H9 (cell line): ENCODE data around the gene PDE7B. TPM values are rescaled to one million over a fixed set of nuclear protein-coding genes. Genes with fewer than 3 reads are reported as not detected.

Experiments
- DNase-seq: peaks from one replicate; pipeline ENCODE4 v3.0.0-alpha.2; 2017
- H2AFZ ChIP-seq: one replicate; pipeline ENCODE4 v1.6.1; 2013; ENCODE audit warnings: mild to moderate bottlenecking, low read length, control low read depth, moderate library complexity
- H2AK5ac ChIP-seq: 2 replicates; pipeline ENCODE4 v1.6.1; 2013; ENCODE audit warnings: low read length, control low read depth, mixed read lengths; ENCODE audit not compliant: insufficient read length
- H2BK120ac ChIP-seq: one replicate; pipeline ENCODE4 v1.6.1; 2013; ENCODE audit warnings: low read depth, mild to moderate bottlenecking, low read length, control low read depth, inconsistent platforms; ENCODE audit not compliant: poor library complexity, severe bottlenecking
- H2BK12ac ChIP-seq: 2 replicates; pipeline ENCODE4 v1.6.1; 2013; ENCODE audit warnings: low read length, control low read depth, mixed read lengths, low read depth; ENCODE audit not compliant: insufficient read length
- H2BK15ac ChIP-seq: 2 replicates; pipeline ENCODE4 v1.6.1; 2013; ENCODE audit warnings: low read depth, low read length, control low read depth
- H2BK20ac ChIP-seq: one replicate; pipeline ENCODE4 v1.6.1; 2013; ENCODE audit warnings: low read depth, mild to moderate bottlenecking, low read length, control low read depth, inconsistent platforms; ENCODE audit not compliant: poor library complexity, severe bottlenecking
- H2BK5ac ChIP-seq: 2 replicates; pipeline ENCODE4 v1.6.1; 2013; ENCODE audit warnings: low read length, control low read depth, mixed read lengths; ENCODE audit not compliant: insufficient read length
- H3K14ac ChIP-seq: 2 replicates; pipeline ENCODE4 v1.6.1; 2013; ENCODE audit warnings: low read length, control low read depth; ENCODE audit not compliant: insufficient read depth
- H3K18ac ChIP-seq: 2 replicates; pipeline ENCODE4 v1.6.1; 2013; ENCODE audit warnings: low read depth, mild to moderate bottlenecking, mixed read lengths, low read length, control low read depth; ENCODE audit not compliant: insufficient read length
- H3K23ac ChIP-seq: 2 replicates; pipeline ENCODE4 v1.6.1; 2013; ENCODE audit warnings: low read length, control low read depth, mixed read lengths, low read depth; ENCODE audit not compliant: insufficient read length
- H3K23me2 ChIP-seq: 2 replicates; pipeline ENCODE4 v1.6.1; 2013; ENCODE audit warnings: low read depth, mild to moderate bottlenecking, mixed read lengths, low read length, control low read depth; ENCODE audit not compliant: insufficient read length, poor library complexity, severe bottlenecking
- H3K27ac ChIP-seq: 2 replicates; pipeline ENCODE4 v1.5.1; 2013; ENCODE audit warnings: low read length, control low read depth, mixed read lengths, low read depth; ENCODE audit not compliant: insufficient read length
- H3K27me3 ChIP-seq: 2 replicates; pipeline ENCODE4 v1.6.1; 2013; ENCODE audit warnings: low read length, control low read depth, inconsistent platforms; ENCODE audit not compliant: insufficient read depth
- H3K4ac ChIP-seq: 2 replicates; pipeline ENCODE4 v1.6.1; 2013; ENCODE audit warnings: low read depth, mild to moderate bottlenecking, control low read depth, inconsistent platforms, low read length, moderate library complexity
- H3K4me1 ChIP-seq: 2 replicates; pipeline ENCODE4 v1.6.1; 2013; ENCODE audit warnings: low read length, control low read depth, inconsistent platforms; ENCODE audit not compliant: insufficient read depth
- H3K4me2 ChIP-seq: 2 replicates; pipeline ENCODE4 v1.6.1; 2013; ENCODE audit warnings: low read length, control low read depth, mixed read lengths; ENCODE audit not compliant: insufficient read length, insufficient read depth
- H3K56ac ChIP-seq: 2 replicates; pipeline ENCODE4 v1.6.1; 2013; ENCODE audit warnings: low read depth, mild to moderate bottlenecking, mixed read lengths, low read length, control low read depth; ENCODE audit not compliant: insufficient read length
- H3K79me1 ChIP-seq: 2 replicates; pipeline ENCODE4 v1.6.1; 2013; ENCODE audit warnings: low read depth, mild to moderate bottlenecking, moderate library complexity, low read length, control low read depth, inconsistent platforms; ENCODE audit not compliant: insufficient read depth, poor library complexity, severe bottlenecking
- H3K79me2 ChIP-seq: 2 replicates; pipeline ENCODE4 v1.6.1; 2013; ENCODE audit warnings: low read length, control low read depth, inconsistent platforms; ENCODE audit not compliant: insufficient read depth
- H3K9ac ChIP-seq: 2 replicates; pipeline ENCODE4 v1.6.1; 2013; ENCODE audit warnings: low read length, control low read depth, mixed read lengths; ENCODE audit not compliant: insufficient read length; ENCODE audit errors: extremely low read depth
- H3K9me3 ChIP-seq: one replicate; pipeline ENCODE4 v1.6.1; 2013; ENCODE audit warnings: low read depth, low read length, inconsistent platforms; ENCODE audit not compliant: control insufficient read depth
- H3T11ph ChIP-seq: one replicate; pipeline ENCODE4 v1.6.1; 2013; ENCODE audit warnings: mild to moderate bottlenecking, low read length, control low read depth, inconsistent platforms
- H4K20me1 ChIP-seq: one replicate; pipeline ENCODE4 v1.6.1; 2013; ENCODE audit not compliant: control insufficient read depth, insufficient read length, insufficient read depth
- H4K5ac ChIP-seq: 2 replicates; pipeline ENCODE4 v1.6.1; 2013; ENCODE audit warnings: low read depth, mild to moderate bottlenecking, mixed read lengths, low read length, control low read depth; ENCODE audit not compliant: insufficient read length
- H4K8ac ChIP-seq: replicated peaks from 2 replicates; pipeline ENCODE4 v1.6.1; 2013; ENCODE audit warnings: low read length, control low read depth, mixed read lengths, low read depth; ENCODE audit not compliant: insufficient read length
- H4K91ac ChIP-seq: 2 replicates; pipeline ENCODE4 v1.6.1; 2013; ENCODE audit warnings: low read depth, mild to moderate bottlenecking, moderate library complexity, mixed read lengths, low read length, control low read depth; ENCODE audit not compliant: insufficient read length
- H3K27ac Mint-ChIP-seq, 3 experiments: 2 replicates in 2 of 3; 3 replicates in 1 of 3; pipeline ENCODE4 v1.8.0; 2020 to 2021; ENCODE audit warnings: mixed read lengths in 3 of 3, mild to moderate bottlenecking in 1 of 3, moderate library complexity in 1 of 3
- H3K27me3 Mint-ChIP-seq: 2 replicates; pipeline ENCODE4 v1.8.0; 2021; ENCODE audit warnings: low read depth, mild to moderate bottlenecking, moderate library complexity, mixed read lengths
- H3K36me3 Mint-ChIP-seq, 3 experiments: 2 replicates in 2 of 3; 3 replicates in 1 of 3; pipeline ENCODE4 v1.8.0; 2020 to 2021; ENCODE audit warnings: low read depth in 3 of 3, mixed read lengths in 3 of 3; ENCODE audit not compliant: insufficient read depth in 1 of 3
- H3K4me1 Mint-ChIP-seq, 2 experiments: 2 replicates each; pipeline ENCODE4 v1.8.0; 2020; ENCODE audit warnings: mixed read lengths in 2 of 2
- H3K4me3 Mint-ChIP-seq, 2 experiments: 2 replicates in 1 of 2; 3 replicates in 1 of 2; pipeline ENCODE4 v1.8.0; 2020 to 2021; ENCODE audit warnings: mild to moderate bottlenecking in 2 of 2, mixed read lengths in 2 of 2, moderate library complexity in 1 of 2
- H3K9me3 Mint-ChIP-seq, 2 experiments: 2 replicates in 1 of 2; 3 replicates in 1 of 2; pipeline ENCODE4 v1.8.0; 2020; ENCODE audit warnings: mild to moderate bottlenecking in 2 of 2, mixed read lengths in 2 of 2, moderate library complexity in 1 of 2
- WGBS: extraction: QIAGEN DNeasy Blood & Tissue Kit; methylation state at CpG from one replicate; pipeline ENCODE4 v1.1.7; 2013; ENCODE audit warnings: missing lambda C conversion rate, low lambda C conversion rate, mixed read lengths; ENCODE audit not compliant: insufficient read length; ENCODE audit errors: extremely low coverage; 5-methylcytosine and 5-hydroxymethylcytosine counted together
- total RNA-seq: library from RNA; stranded (reverse); gene quantifications from 2 replicates; pipeline ENCODE4 v1.2.1, GENCODE V29; 2021
- TF ChIP-seq, protein P1 (sequence below): fragments of 200-600 bp; sonication (generic); conservative IDR thresholded peaks from 3 replicates; pipeline ENCODE4 v1.8.0; 2021; ENCODE audit warnings: antibody characterized with exemption, mild to moderate bottlenecking

Gene PDE7B
- total RNA-seq, 1 experiment from 2014 or later = not detected

DNA sequence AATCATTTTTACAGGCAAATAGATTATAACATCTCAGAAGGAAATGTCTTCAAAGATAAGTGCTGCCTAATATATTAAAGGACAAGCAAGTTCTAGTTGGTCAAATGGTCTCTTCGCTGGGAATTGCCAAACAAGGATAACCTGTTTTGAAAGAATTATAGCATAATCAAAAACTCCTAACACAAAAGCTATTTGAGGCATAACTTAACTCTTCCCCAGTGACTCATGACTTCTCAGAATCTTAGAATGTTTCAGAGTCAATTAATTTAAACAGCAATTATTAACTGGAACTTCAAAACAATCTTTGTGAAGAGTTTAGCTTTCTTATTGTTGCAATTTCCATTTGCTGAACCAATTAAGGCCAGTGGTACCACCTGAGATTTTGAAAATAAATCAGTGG lies 272.0 kb downstream of the PDE7B start:
- H2BK20ac ChIP-seq = no peak overlapping the region
- H3K4me3 Mint-ChIP-seq = no peak overlapping the region
- H3K27me3 Mint-ChIP-seq = no peaks in the 10 kb centered on the region
- H3K14ac ChIP-seq = no peak overlapping the region
- TF ChIP-seq, protein P1, sequence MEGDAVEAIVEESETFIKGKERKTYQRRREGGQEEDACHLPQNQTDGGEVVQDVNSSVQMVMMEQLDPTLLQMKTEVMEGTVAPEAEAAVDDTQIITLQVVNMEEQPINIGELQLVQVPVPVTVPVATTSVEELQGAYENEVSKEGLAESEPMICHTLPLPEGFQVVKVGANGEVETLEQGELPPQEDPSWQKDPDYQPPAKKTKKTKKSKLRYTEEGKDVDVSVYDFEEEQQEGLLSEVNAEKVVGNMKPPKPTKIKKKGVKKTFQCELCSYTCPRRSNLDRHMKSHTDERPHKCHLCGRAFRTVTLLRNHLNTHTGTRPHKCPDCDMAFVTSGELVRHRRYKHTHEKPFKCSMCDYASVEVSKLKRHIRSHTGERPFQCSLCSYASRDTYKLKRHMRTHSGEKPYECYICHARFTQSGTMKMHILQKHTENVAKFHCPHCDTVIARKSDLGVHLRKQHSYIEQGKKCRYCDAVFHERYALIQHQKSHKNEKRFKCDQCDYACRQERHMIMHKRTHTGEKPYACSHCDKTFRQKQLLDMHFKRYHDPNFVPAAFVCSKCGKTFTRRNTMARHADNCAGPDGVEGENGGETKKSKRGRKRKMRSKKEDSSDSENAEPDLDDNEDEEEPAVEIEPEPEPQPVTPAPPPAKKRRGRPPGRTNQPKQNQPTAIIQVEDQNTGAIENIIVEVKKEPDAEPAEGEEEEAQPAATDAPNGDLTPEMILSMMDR = no peak
- H4K5ac ChIP-seq = no peak overlapping the region
- no peak overlapping the region for H2BK15ac ChIP-seq
- H3K9me3 ChIP-seq = no peaks in the 10 kb centered on the region
- no peaks in the 10 kb centered on the region for H3K27me3 ChIP-seq
- no peaks in the 10 kb centered on the region for H3K9me3 Mint-ChIP-seq
- H3K79me1 ChIP-seq = no peaks in the 10 kb centered on the region
- no peak overlapping the region for H2BK120ac ChIP-seq
- no peak overlapping the region for H4K91ac ChIP-seq
- no peak overlapping the region for H3T11ph ChIP-seq
- H3K18ac ChIP-seq = no peak overlapping the region
- no CpG with 5 or more reads among the region's 1 CpG for WGBS
- H2BK12ac ChIP-seq = no peak overlapping the region
- H3K36me3 Mint-ChIP-seq = no peaks in the 10 kb centered on the region
- no peak overlapping the region for H3K4ac ChIP-seq
- peaks cover 2% of the 10 kb centered on the region in 2 experiments; a peak in 2 of 4 replicates for H3K4me1 Mint-ChIP-seq
- H3K9ac ChIP-seq = no peak overlapping the region
- no peak overlapping the region for H2AFZ ChIP-seq
- no peak overlapping the region for H3K4me2 ChIP-seq
- no peak for DNase-seq
- H3K79me2 ChIP-seq = no peaks in the 10 kb centered on the region
- H2BK5ac ChIP-seq = no peak overlapping the region
- H2AK5ac ChIP-seq = no peak overlapping the region
- no peak overlapping the region for H4K8ac ChIP-seq
- no peaks in the 10 kb centered on the region for H3K23me2 ChIP-seq
- H3K56ac ChIP-seq = no peak overlapping the region
- no peak overlapping the region for H3K23ac ChIP-seq
- no peaks in the 10 kb centered on the region for H4K20me1 ChIP-seq
- no peak overlapping the region for H3K27ac ChIP-seq
- H3K4me1 ChIP-seq = no peaks in the 10 kb centered on the region
- H3K27ac Mint-ChIP-seq = no peak overlapping the region
